HepG2 (cell line): ENCODE measurements around the gene HMGB2. TPM values are rescaled to one million over a fixed set of nuclear protein-coding genes. Genes with fewer than 3 reads are reported as not detected.

Source experiments
- ATAC-seq: fragments of 200-7000 bp; cut with Tn5 transposase; 3 replicates; pipeline ENCODE4 v1.9.1; 2020; ENCODE audit warnings: mild to moderate bottlenecking, moderate library complexity
- BruUV-seq: library from RNA; stranded (reverse); fragments of 400-500 nt; replicated peaks from 2 replicates; lab custom pipeline; 2021; lab: Mats Ljungman, UMichigan
- CTCF ChIA-PET: fragments of 300-600 bp; formaldehyde crosslinking; extraction: SDS; loops from one replicate; lab custom pipeline; 2021; ENCODE audit warnings: low total read pairs, inconsistent platforms, low intra/inter-chr PET ratio; lab: Yijun Ruan, JAX
- POLR2A ChIA-PET: fragments of 350-600 bp; sonication (Branson Sonifier 250); formaldehyde crosslinking; loops from one replicate; lab custom pipeline; 2020; ENCODE audit warnings: antibody characterized with exemption, inconsistent platforms; lab: Yijun Ruan, JAX
- DNase-seq: peaks from one replicate; pipeline ENCODE4 v3.0.0-alpha.2; 2015; ENCODE audit warnings: low spot score
- FAIRE-seq: peaks from 3 replicates; lab custom pipeline; 2011; peaks lifted over from hg19 to GRCh38; lab: Jason Lieb, UNC
- H2AFZ ChIP-seq: one replicate; pipeline ENCODE4 v1.6.1; 2011; ENCODE audit warnings: low read length, inconsistent platforms
- H3K27ac ChIP-seq: fragments of 300-600 bp; 3 replicates; pipeline ENCODE4 v1.8.0; 2011; ENCODE audit warnings: mixed run types, mild to moderate bottlenecking, mixed read lengths, low read length, inconsistent platforms; ENCODE audit not compliant: insufficient read depth; ENCODE audit errors: extremely low read length
- H3K27me3 ChIP-seq, 2 experiments: fragments of 200-600 bp in 1 of 2; 2 replicates in 1 of 2; 3 replicates in 1 of 2; pipeline versions ENCODE4 v1.6.0 to v1.8.0; 2011; ENCODE audit warnings: low read length in 2 of 2, mild to moderate bottlenecking in 2 of 2, moderate library complexity in 2 of 2, inconsistent platforms in 1 of 2; ENCODE audit not compliant: insufficient read depth in 2 of 2, control insufficient read depth in 1 of 2
- H3K36me3 ChIP-seq, 2 experiments: fragments of 200-600 bp in 1 of 2; replicated peaks in 1 of 2; 2 replicates in 1 of 2; 3 replicates in 1 of 2; pipeline versions ENCODE4 v1.5.1 to v1.8.0; 2011; ENCODE audit warnings: low read length in 2 of 2, inconsistent platforms in 1 of 2; ENCODE audit not compliant: insufficient read depth in 2 of 2, control insufficient read depth in 1 of 2
- H3K4me1 ChIP-seq: 2 replicates; pipeline ENCODE4 v1.5.1; 2012; ENCODE audit warnings: low read length, inconsistent platforms; ENCODE audit not compliant: insufficient read depth
- H3K4me2 ChIP-seq: 2 replicates; pipeline ENCODE4 v1.6.0; 2011; ENCODE audit warnings: low read depth, low read length, inconsistent platforms
- H3K4me3 ChIP-seq, 3 experiments: fragments of 200-600 bp in 1 of 3; sonication (generic), shearing (Covaris generic) in 1 of 3; replicated peaks in 1 of 3; 2 replicates each; pipeline ENCODE4 v1.5.1; 2011 to 2016; ENCODE audit warnings: low read length in 3 of 3, inconsistent platforms in 2 of 3, low read depth in 2 of 3, mild to moderate bottlenecking in 2 of 3, control low read depth in 1 of 3, mixed read lengths in 1 of 3; ENCODE audit not compliant: insufficient read depth in 1 of 3
- H3K79me2 ChIP-seq: one replicate; pipeline ENCODE4 v1.6.1; 2011; ENCODE audit warnings: low read length, inconsistent platforms; ENCODE audit not compliant: insufficient read depth
- H3K9ac ChIP-seq: 2 replicates; pipeline ENCODE4 v1.6.0; 2011; ENCODE audit warnings: mild to moderate bottlenecking, low read depth, low read length, inconsistent platforms; ENCODE audit not compliant: insufficient read depth
- H3K9me3 ChIP-seq: 2 replicates; pipeline ENCODE4 v1.5.1; 2012; ENCODE audit warnings: mild to moderate bottlenecking, low read length
- H4K20me1 ChIP-seq: 2 replicates; pipeline ENCODE4 v1.6.0; 2011; ENCODE audit warnings: inconsistent platforms, mild to moderate bottlenecking, low read length, moderate library complexity; ENCODE audit not compliant: insufficient read depth
- E2F1 ChIP-seq: sonication (generic); formaldehyde crosslinking; IDR thresholded peaks from 2 replicates; pipeline ENCODE4 v1.5.0; 2020; ENCODE audit warnings: missing genetic modification reagents
- KMT2A ChIP-seq: sonication (generic); formaldehyde crosslinking; IDR thresholded peaks from 2 replicates; pipeline ENCODE4 v1.4.0; 2020; ENCODE audit warnings: missing genetic modification reagents
- ONECUT2 ChIP-seq: sonication (generic); formaldehyde crosslinking; IDR thresholded peaks from 2 replicates; pipeline ENCODE4 v1.4.0; 2020; ENCODE audit warnings: missing genetic modification reagents
- PCBP2 ChIP-seq: fragments of 200-400 bp; formaldehyde crosslinking; optimal IDR thresholded peaks from 2 replicates; pipeline ENCODE3; 2018; ENCODE audit warnings: low read length, low read depth; ENCODE audit not compliant: poor library complexity, severe bottlenecking
- TIGD3 ChIP-seq: sonication (generic); formaldehyde crosslinking; IDR thresholded peaks from 2 replicates; pipeline ENCODE4 v1.5.1; 2020; ENCODE audit warnings: mild to moderate bottlenecking, missing genetic modification reagents, borderline replicate concordance
- ZBTB1 ChIP-seq: sonication (generic); formaldehyde crosslinking; IDR thresholded peaks from 2 replicates; pipeline ENCODE4 v1.4.0; 2020; ENCODE audit warnings: missing genetic modification reagents, borderline replicate concordance
- ZBTB26 ChIP-seq: IDR thresholded peaks from 2 replicates; pipeline ENCODE4 v1.6.1; 2016; ENCODE audit warnings: missing compliant biosample characterization, missing genetic modification reagents, borderline replicate concordance
- ZNF280B ChIP-seq: sonication (generic); formaldehyde crosslinking; IDR thresholded peaks from 2 replicates; pipeline ENCODE4 v1.5.0; 2020; ENCODE audit warnings: missing genetic modification reagents, mild to moderate bottlenecking, borderline replicate concordance
- ZNF354B ChIP-seq: sonication (generic); formaldehyde crosslinking; IDR thresholded peaks from 2 replicates; pipeline ENCODE4 v1.8.0; 2022; ENCODE audit warnings: mild to moderate bottlenecking, missing genetic modification reagents
- ZNF710 ChIP-seq: sonication (generic); formaldehyde crosslinking; IDR thresholded peaks from 2 replicates; pipeline ENCODE4 v1.5.0; 2020; ENCODE audit warnings: mild to moderate bottlenecking, missing genetic modification reagents, borderline replicate concordance
- ZSCAN30 ChIP-seq: sonication (generic); formaldehyde crosslinking; IDR thresholded peaks from 2 replicates; pipeline ENCODE4 v1.5.0; 2020; ENCODE audit warnings: mild to moderate bottlenecking, missing genetic modification reagents
- WGBS: methylation state at CpG from one replicate; pipeline ENCODE4 v1.1.6; 2017; ENCODE audit warnings: low lambda C conversion rate; 5-methylcytosine and 5-hydroxymethylcytosine counted together
- in situ Hi-C: cut with HindIII; loops from 2 replicates; pipeline ENCODE4 v1.10.0; 2017; ENCODE audit warnings: low pct_unique_long_range_greater_than_20kb; ENCODE audit not compliant: extremely low pct_ligation_motif_present
- intact Hi-C: fragments of 100-400 bp; cut with micrococcal nuclease; formaldehyde crosslinking; loops from one replicate; pipeline ENCODE4 v1.10.0; 2022; ENCODE audit not compliant: unreplicated experiment
- polyA plus RNA-seq, 8 experiments: library from polyadenylated mRNA; depleted of rRNA in 3 of 8; stranded (reverse) in 7 of 8; unstranded in 1 of 8; fragments of >200 nt; fragmentation: Illumina TruSeq in 4 of 8; extraction: Trizol in 4 of 8; gene quantifications; 2 replicates each; pipeline versions ENCODE4 v1.2.1 to v1.2.3, GENCODE V29; 2011 to 2016; ENCODE audit warnings: low read depth in 4 of 8, missing spikeins in 1 of 8, mixed read lengths in 1 of 8; ENCODE audit not compliant: insufficient read depth in 1 of 8
- total RNA-seq, 5 experiments: library from RNA; depleted of rRNA; stranded (reverse); fragments of >200 nt; fragmentation: Illumina TruSeq; extraction: Trizol; gene quantifications; 2 replicates each; pipeline ENCODE4 v1.2.3, GENCODE V29; 2016; ENCODE audit warnings: low read depth in 1 of 5

Gene HMGB2
- total and polyA plus RNA-seq, 2 of the 13 experiments (the other 11 are each of a cell fraction or from before 2014, with no cell fraction given): 90.5 to 332 TPM

- no peaks in the 10 kb centered on the region for H3K9me3 ChIP-seq
- no peaks in the 10 kb centered on the region; a peak in 4 of 5 replicates for H3K36me3 ChIP-seq
- no TSS peak for BruUV-seq
- H3K4me1 ChIP-seq: no peaks in the 10 kb centered on the region
- no peaks in the 10 kb centered on the region for H3K79me2 ChIP-seq
- H3K4me3 ChIP-seq: no peak overlapping the region
- H2AFZ ChIP-seq: no peak overlapping the region
- in situ Hi-C loops: no loop called here
- TF ChIP-seq TIGD3 (CRISPR knock-in tag) (no peak), ZNF280B (CRISPR knock-in tag) (no peak)
- ChIA-PET POLR2A (no interaction called here), CTCF (no interaction called here)
- FAIRE-seq: no peak
- no peak overlapping the region for H3K27ac ChIP-seq
- H3K27me3 ChIP-seq: no peaks in the 10 kb centered on the region
- no peak for DNase-seq
- H3K9ac ChIP-seq: no peak overlapping the region
- intact Hi-C loops: no loop called here
- H3K4me2 ChIP-seq: no peak overlapping the region
- H4K20me1 ChIP-seq: no peaks in the 10 kb centered on the region
- ATAC-seq: no peak
Observed at GRCh38 chr4:173380987-173381386, 46.8 kb upstream of the HMGB2 start.

GRCh38 chr4:173379929-173380328, 45.8 kb upstream of the HMGB2 start:
- ATAC-seq: no peak
- H3K27me3 ChIP-seq: no peaks in the 10 kb centered on the region
- ChIA-PET POLR2A (no interaction called here), CTCF (no interaction called here)
- DNase-seq: no peak
- no peak overlapping the region for H3K9ac ChIP-seq
- in situ Hi-C loops (no loop called here), intact Hi-C loops (no loop called here)
- no peak overlapping the region for H3K4me2 ChIP-seq
- no peak overlapping the region for H3K27ac ChIP-seq
- H3K36me3 ChIP-seq: peaks cover 0 to 2% of the 10 kb centered on the region in 2 experiments
- FAIRE-seq: no peak
- H3K79me2 ChIP-seq: no peaks in the 10 kb centered on the region
- 96% methylated on average over 3 of the region's 3 CpGs for WGBS
- no peaks in the 10 kb centered on the region for H3K4me1 ChIP-seq
- H3K9me3 ChIP-seq: no peaks in the 10 kb centered on the region
- no peak overlapping the region for H3K4me3 ChIP-seq
- H4K20me1 ChIP-seq: no peaks in the 10 kb centered on the region
- no peak overlapping the region for H2AFZ ChIP-seq
- BruUV-seq: no TSS peak
- TF ChIP-seq E2F1 (no peak), ZBTB1 (CRISPR knock-in tag) (no peak), PCBP2 (no peak), ZNF354B (CRISPR knock-in tag) (no peak), ONECUT2 (no peak), ZBTB26 (no peak), ZNF710 (CRISPR knock-in tag) (no peak), ZSCAN30 (CRISPR knock-in tag) (no peak), KMT2A (no peak)
